CD4-positive, CD25-positive, alpha-beta regulatory T cell (primary cell): ENCODE measurements around the gene SOX8. TPM values are rescaled to one million over a fixed set of nuclear protein-coding genes. Genes with fewer than 3 reads are reported as not detected.
"Not testable (repeated sequence)": the region's sequence is repeated elsewhere in the genome, so short reads cannot be mapped to it uniquely, and the experiment has no call there.

Source experiments
- ATAC-seq, 2 donors: fragments of 150-1000 bp; cut with Tn5 transposase; one replicate each; pipeline ENCODE4 v1.10.0; 2021; ENCODE audit warnings: low read depth in 2 of 2, moderate number of reproducible peaks in 2 of 2, moderate library complexity in 1 of 2
- DNase-seq, 3 donors: peaks; one replicate each; pipeline versions ENCODE4 v3.0.0 to v3.0.0-alpha.2; 2012 to 2022; ENCODE audit warnings: mixed read lengths in 1 of 3
- H3K27ac ChIP-seq: one replicate; pipeline ENCODE4 v1.7.0; 2013; ENCODE audit warnings: mild to moderate bottlenecking, low read length; ENCODE audit not compliant: insufficient read depth, poor library complexity, severe bottlenecking
- H3K27me3 ChIP-seq: one replicate; pipeline ENCODE4 v1.7.0; 2013; ENCODE audit warnings: low read length; ENCODE audit not compliant: control insufficient read depth, insufficient read depth
- H3K36me3 ChIP-seq: one replicate; pipeline ENCODE4 v1.7.0; 2013; ENCODE audit warnings: mild to moderate bottlenecking, low read length, moderate library complexity; ENCODE audit not compliant: control insufficient read depth, insufficient read depth
- H3K4me1 ChIP-seq: 2 replicates; pipeline ENCODE4 v1.7.0; 2013; ENCODE audit warnings: mild to moderate bottlenecking, low read length; ENCODE audit not compliant: insufficient read depth, control insufficient read depth, poor library complexity, severe bottlenecking
- H3K4me3 ChIP-seq: one replicate; pipeline ENCODE4 v1.7.0; 2013; ENCODE audit warnings: low read depth, mild to moderate bottlenecking, low read length, moderate library complexity
- H3K9me3 ChIP-seq, 2 experiments: 1 replicate in 1 of 2; 2 replicates in 1 of 2; pipeline ENCODE4 v1.7.0; 2013; ENCODE audit warnings: low read length in 2 of 2, mild to moderate bottlenecking in 1 of 2, moderate library complexity in 1 of 2; ENCODE audit not compliant: control insufficient read depth in 2 of 2
- H3K27ac Mint-ChIP-seq, 3 donors: one replicate each; pipeline ENCODE4 v1.8.0; 2020 to 2022; ENCODE audit warnings: mild to moderate bottlenecking in 3 of 3, mixed read lengths in 3 of 3, moderate library complexity in 2 of 3
- H3K27me3 Mint-ChIP-seq: one replicate; pipeline ENCODE4 v1.8.0; 2022; ENCODE audit warnings: mild to moderate bottlenecking, mixed read lengths
- H3K36me3 Mint-ChIP-seq: one replicate; pipeline ENCODE4 v1.8.0; 2020; ENCODE audit warnings: mixed read lengths
- H3K4me1 Mint-ChIP-seq, 4 donors: one replicate each; pipeline ENCODE4 v1.8.0; 2020 to 2022; ENCODE audit warnings: mixed read lengths in 4 of 4, mild to moderate bottlenecking in 1 of 4
- H3K4me3 Mint-ChIP-seq, 4 donors: one replicate each; pipeline ENCODE4 v1.8.0; 2020 to 2022; ENCODE audit warnings: mild to moderate bottlenecking in 4 of 4, mixed read lengths in 4 of 4, moderate library complexity in 3 of 4
- H3K9me3 Mint-ChIP-seq, 7 donors: one replicate each; pipeline ENCODE4 v1.8.0; 2020 to 2022; ENCODE audit warnings: mixed read lengths in 7 of 7, mild to moderate bottlenecking in 3 of 7, moderate library complexity in 2 of 7
- polyA plus RNA-seq, 4 donors: library from polyadenylated mRNA; unstranded; fragments of 300-500 nt; fragmentation: Illumina TruSeq; gene quantifications; one replicate each; pipeline ENCODE4 v1.2.3, GENCODE V29; 2021
- total RNA-seq: library from RNA; stranded (reverse); gene quantifications from one replicate; pipeline ENCODE4 v1.2.3, GENCODE V29; 2022

SOX8 gene
- total and polyA plus RNA-seq, 5 donors from 2014 or later: 0.16 to 1.1 (median 0.29) TPM

GRCh38 chr16:1020091-1020399 is 38.5 kb downstream of the SOX8 start:
- Mint-ChIP-seq H3K27me3 (no peaks in the 10 kb centered on the region), H3K9me3 (peaks cover 0 to 1% (median 0%) of the 10 kb centered on the region in 7 donors), H3K4me3 (no peak overlapping the region), H3K27ac (no peak overlapping the region), H3K36me3 (no peaks in the 10 kb centered on the region), H3K4me1 (no peaks in the 10 kb centered on the region)
- no peaks in the 10 kb centered on the region for H3K9me3 ChIP-seq
- H3K27ac ChIP-seq: no peak overlapping the region
- H3K4me1 ChIP-seq: no peaks in the 10 kb centered on the region
- DNase-seq (no peak), ATAC-seq (no peak)
- H3K4me3 ChIP-seq: no peak overlapping the region
- no peaks in the 10 kb centered on the region for H3K36me3 ChIP-seq
- no peaks in the 10 kb centered on the region for H3K27me3 ChIP-seq

- ATAC-seq: no peak
- Mint-ChIP-seq H3K4me1 (no peaks in the 10 kb centered on the region), H3K27me3 (peaks cover under 1% of the 10 kb centered on the region), H3K27ac (no peak overlapping the region), H3K36me3 (no peaks in the 10 kb centered on the region), H3K9me3 (no peaks in the 10 kb centered on the region), H3K4me3 (no peak overlapping the region)
- H3K36me3 ChIP-seq: no peaks in the 10 kb centered on the region
- H3K27me3 ChIP-seq: no peaks in the 10 kb centered on the region
- H3K9me3 ChIP-seq: no peaks in the 10 kb centered on the region
- H3K27ac ChIP-seq: no peak overlapping the region
- no peaks in the 10 kb centered on the region for H3K4me1 ChIP-seq
- H3K4me3 ChIP-seq: no peak overlapping the region
- no peak for DNase-seq
These were observed 39.0 kb downstream of the SOX8 start for GRCh38 chr16:1020591-1020990.

- no peak overlapping the region for H3K27ac Mint-ChIP-seq
- no peak for DNase-seq
- H3K4me3 Mint-ChIP-seq: no peak overlapping the region
These were observed 40.1 kb downstream of the SOX8 start for GRCh38 chr16:1021553-1022160.

GRCh38 chr16:1022466-1022865 is 40.9 kb downstream of the SOX8 start:
- Histone ChIP-seq H3K4me1 (no peaks in the 10 kb centered on the region), H3K9me3 (no peaks in the 10 kb centered on the region), H3K27me3 (no peaks in the 10 kb centered on the region), H3K27ac (no peak overlapping the region), H3K36me3 (no peaks in the 10 kb centered on the region), H3K4me3 (no peak overlapping the region)
- Mint-ChIP-seq H3K4me3 (no peak overlapping the region), H3K4me1 (no peaks in the 10 kb centered on the region), H3K9me3 (no peaks in the 10 kb centered on the region), H3K27ac (no peak overlapping the region), H3K27me3 (peaks cover 4% of the 10 kb centered on the region), H3K36me3 (no peaks in the 10 kb centered on the region)
- no peak for DNase-seq
- ATAC-seq: no peak

More at GRCh38 chr16:1021553-1022160, 40.1 kb downstream of the SOX8 start:
- no peaks in the 10 kb centered on the region for H3K4me1 Mint-ChIP-seq
- Histone ChIP-seq H3K9me3 (no peaks in the 10 kb centered on the region), H3K4me1 (no peaks in the 10 kb centered on the region), H3K27me3 (no peaks in the 10 kb centered on the region), H3K4me3 (no peak overlapping the region), H3K27ac (no peak overlapping the region), H3K36me3 (no peaks in the 10 kb centered on the region)
- H3K9me3 Mint-ChIP-seq: no peaks in the 10 kb centered on the region
- peaks cover 4% of the 10 kb centered on the region for H3K27me3 Mint-ChIP-seq
- H3K36me3 Mint-ChIP-seq: no peaks in the 10 kb centered on the region
- ATAC-seq: no peak

GRCh38 chr16:1024138-1024537 is 42.6 kb downstream of the SOX8 start:
- Mint-ChIP-seq H3K27me3 (peaks cover 4% of the 10 kb centered on the region), H3K4me3 (no peak overlapping the region), H3K36me3 (no peaks in the 10 kb centered on the region), H3K27ac (no peak overlapping the region), H3K9me3 (no peaks in the 10 kb centered on the region), H3K4me1 (no peaks in the 10 kb centered on the region)
- ATAC-seq: no peak
- H3K9me3 ChIP-seq: no peaks in the 10 kb centered on the region
- no peaks in the 10 kb centered on the region for H3K27me3 ChIP-seq
- DNase-seq: no peak
- H3K4me3 ChIP-seq: no peak overlapping the region
- no peaks in the 10 kb centered on the region for H3K4me1 ChIP-seq
- H3K27ac ChIP-seq: no peak overlapping the region
- no peaks in the 10 kb centered on the region for H3K36me3 ChIP-seq

- H3K27ac Mint-ChIP-seq: peak overlapping the region in 1 of 3 donors; percentile 54
- not testable (repeated sequence) for H3K27ac ChIP-seq, ATAC-seq, H3K36me3 ChIP-seq, H3K9me3 ChIP-seq, H3K4me3 Mint-ChIP-seq, H3K27me3 ChIP-seq, H3K4me3 ChIP-seq, DNase-seq, H3K36me3 Mint-ChIP-seq, H3K9me3 Mint-ChIP-seq, H3K4me1 ChIP-seq, H3K4me1 Mint-ChIP-seq, H3K27me3 Mint-ChIP-seq
These were observed 43.7 kb downstream of the SOX8 start for GRCh38 chr16:1025183-1025809.

- no peak overlapping the region for H3K27ac ChIP-seq
- H3K27ac Mint-ChIP-seq: peak overlapping the region in 1 of 3 donors; percentile 79
- H3K9me3 ChIP-seq: no peaks in the 10 kb centered on the region
- DNase-seq (no peak), ATAC-seq (no peak)
- no peak overlapping the region for H3K4me3 Mint-ChIP-seq
- no peak overlapping the region for H3K4me3 ChIP-seq
- no peaks in the 10 kb centered on the region for H3K9me3 Mint-ChIP-seq
- H3K4me1 Mint-ChIP-seq: peaks cover 0 to 3% (median 0%) of the 10 kb centered on the region in 4 donors
- peaks cover 4% of the 10 kb centered on the region for H3K27me3 Mint-ChIP-seq
- no peaks in the 10 kb centered on the region for H3K4me1 ChIP-seq
- H3K36me3 ChIP-seq: no peaks in the 10 kb centered on the region
- H3K27me3 ChIP-seq: no peaks in the 10 kb centered on the region
- no peaks in the 10 kb centered on the region for H3K36me3 Mint-ChIP-seq
These were observed 44.6 kb downstream of the SOX8 start for GRCh38 chr16:1026057-1026783.
